Ishikawa (cell line): ENCODE measurements around the gene NCOA7.

Experiments
- CEBPB ChIP-seq: IDR thresholded peaks from 2 replicates; pipeline ENCODE4 v1.6.1; 2012
- CREB1 ChIP-seq: IDR thresholded peaks from 2 replicates; pipeline ENCODE4 v1.6.1; 2012; ENCODE audit warnings: low read depth
- EGR1 ChIP-seq: IDR thresholded peaks from 2 replicates; pipeline ENCODE4 v1.6.1; 2012
- EP300 ChIP-seq: IDR thresholded peaks from 2 replicates; pipeline ENCODE4 v1.6.1; 2012; ENCODE audit warnings: borderline replicate concordance
- FOXM1 ChIP-seq: IDR thresholded peaks from 2 replicates; pipeline ENCODE4 v1.6.1; 2012; ENCODE audit warnings: low read depth, borderline replicate concordance
- NFIC ChIP-seq: IDR thresholded peaks from 2 replicates; pipeline ENCODE4 v1.6.1; 2012
- RAD21 ChIP-seq: IDR thresholded peaks from 2 replicates; pipeline ENCODE4 v1.6.1; 2012; ENCODE audit warnings: low read depth
- TAF1 ChIP-seq: IDR thresholded peaks from 2 replicates; pipeline ENCODE4 v1.6.1; 2012; ENCODE audit warnings: low read depth, mild to moderate bottlenecking
- TCF12 ChIP-seq: IDR thresholded peaks from 2 replicates; pipeline ENCODE4 v1.6.1; 2012; ENCODE audit warnings: low read depth
- TEAD4 ChIP-seq: IDR thresholded peaks from 2 replicates; pipeline ENCODE4 v1.6.1; 2012
- YY1 ChIP-seq: IDR thresholded peaks from 2 replicates; pipeline ENCODE4 v1.6.1; 2012; ENCODE audit warnings: low read depth
- ZBTB7A ChIP-seq: IDR thresholded peaks from 2 replicates; pipeline ENCODE4 v1.6.1; 2012; ENCODE audit warnings: low read depth
- TF ChIP-seq, protein P1 (sequence below): IDR thresholded peaks from 2 replicates; pipeline ENCODE4 v1.6.1; 2012
- TF ChIP-seq, protein P2 (sequence below): IDR thresholded peaks from 2 replicates; pipeline ENCODE4 v1.6.1; 2012; ENCODE audit warnings: low read depth, mild to moderate bottlenecking
- TF ChIP-seq, protein P3 (sequence below): IDR thresholded peaks from 2 replicates; pipeline ENCODE4 v1.6.1; 2012

NCOA7 gene

DNA sequence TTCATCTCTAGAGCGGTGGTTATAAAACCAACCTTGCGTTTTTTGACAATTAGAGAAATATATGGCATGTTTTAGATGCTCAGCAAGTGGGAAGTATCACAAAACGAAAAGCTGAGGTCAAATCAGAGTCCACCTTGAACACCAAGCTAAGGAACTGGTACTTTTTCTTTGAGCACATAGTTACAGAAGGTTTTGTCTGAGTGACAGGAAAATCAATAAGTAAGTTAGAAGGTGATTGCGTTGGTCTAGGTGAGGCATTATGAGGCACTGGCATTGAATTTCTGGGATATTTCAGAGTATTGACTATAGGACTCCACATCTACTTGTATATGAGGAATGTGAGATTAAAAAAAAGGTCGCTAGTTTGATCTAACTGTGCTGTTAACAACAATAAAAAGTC is 165.2 kb downstream of the NCOA7 start:
- TF ChIP-seq EGR1 (no peak), FOXM1 (no peak), TEAD4 (no peak), CREB1 (no peak), TCF12 (no peak), ZBTB7A (no peak), NFIC (no peak), TAF1 (no peak), RAD21 (no peak), CEBPB (no peak), YY1 (no peak), EP300 (no peak)
- TF ChIP-seq, protein P1, sequence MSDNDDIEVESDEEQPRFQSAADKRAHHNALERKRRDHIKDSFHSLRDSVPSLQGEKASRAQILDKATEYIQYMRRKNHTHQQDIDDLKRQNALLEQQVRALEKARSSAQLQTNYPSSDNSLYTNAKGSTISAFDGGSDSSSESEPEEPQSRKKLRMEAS: no peak
- TF ChIP-seq, protein P2, sequence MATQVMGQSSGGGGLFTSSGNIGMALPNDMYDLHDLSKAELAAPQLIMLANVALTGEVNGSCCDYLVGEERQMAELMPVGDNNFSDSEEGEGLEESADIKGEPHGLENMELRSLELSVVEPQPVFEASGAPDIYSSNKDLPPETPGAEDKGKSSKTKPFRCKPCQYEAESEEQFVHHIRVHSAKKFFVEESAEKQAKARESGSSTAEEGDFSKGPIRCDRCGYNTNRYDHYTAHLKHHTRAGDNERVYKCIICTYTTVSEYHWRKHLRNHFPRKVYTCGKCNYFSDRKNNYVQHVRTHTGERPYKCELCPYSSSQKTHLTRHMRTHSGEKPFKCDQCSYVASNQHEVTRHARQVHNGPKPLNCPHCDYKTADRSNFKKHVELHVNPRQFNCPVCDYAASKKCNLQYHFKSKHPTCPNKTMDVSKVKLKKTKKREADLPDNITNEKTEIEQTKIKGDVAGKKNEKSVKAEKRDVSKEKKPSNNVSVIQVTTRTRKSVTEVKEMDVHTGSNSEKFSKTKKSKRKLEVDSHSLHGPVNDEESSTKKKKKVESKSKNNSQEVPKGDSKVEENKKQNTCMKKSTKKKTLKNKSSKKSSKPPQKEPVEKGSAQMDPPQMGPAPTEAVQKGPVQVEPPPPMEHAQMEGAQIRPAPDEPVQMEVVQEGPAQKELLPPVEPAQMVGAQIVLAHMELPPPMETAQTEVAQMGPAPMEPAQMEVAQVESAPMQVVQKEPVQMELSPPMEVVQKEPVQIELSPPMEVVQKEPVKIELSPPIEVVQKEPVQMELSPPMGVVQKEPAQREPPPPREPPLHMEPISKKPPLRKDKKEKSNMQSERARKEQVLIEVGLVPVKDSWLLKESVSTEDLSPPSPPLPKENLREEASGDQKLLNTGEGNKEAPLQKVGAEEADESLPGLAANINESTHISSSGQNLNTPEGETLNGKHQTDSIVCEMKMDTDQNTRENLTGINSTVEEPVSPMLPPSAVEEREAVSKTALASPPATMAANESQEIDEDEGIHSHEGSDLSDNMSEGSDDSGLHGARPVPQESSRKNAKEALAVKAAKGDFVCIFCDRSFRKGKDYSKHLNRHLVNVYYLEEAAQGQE: no peak
- TF ChIP-seq, protein P3, sequence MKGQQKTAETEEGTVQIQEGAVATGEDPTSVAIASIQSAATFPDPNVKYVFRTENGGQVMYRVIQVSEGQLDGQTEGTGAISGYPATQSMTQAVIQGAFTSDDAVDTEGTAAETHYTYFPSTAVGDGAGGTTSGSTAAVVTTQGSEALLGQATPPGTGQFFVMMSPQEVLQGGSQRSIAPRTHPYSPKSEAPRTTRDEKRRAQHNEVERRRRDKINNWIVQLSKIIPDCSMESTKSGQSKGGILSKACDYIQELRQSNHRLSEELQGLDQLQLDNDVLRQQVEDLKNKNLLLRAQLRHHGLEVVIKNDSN: no peak

DNA sequence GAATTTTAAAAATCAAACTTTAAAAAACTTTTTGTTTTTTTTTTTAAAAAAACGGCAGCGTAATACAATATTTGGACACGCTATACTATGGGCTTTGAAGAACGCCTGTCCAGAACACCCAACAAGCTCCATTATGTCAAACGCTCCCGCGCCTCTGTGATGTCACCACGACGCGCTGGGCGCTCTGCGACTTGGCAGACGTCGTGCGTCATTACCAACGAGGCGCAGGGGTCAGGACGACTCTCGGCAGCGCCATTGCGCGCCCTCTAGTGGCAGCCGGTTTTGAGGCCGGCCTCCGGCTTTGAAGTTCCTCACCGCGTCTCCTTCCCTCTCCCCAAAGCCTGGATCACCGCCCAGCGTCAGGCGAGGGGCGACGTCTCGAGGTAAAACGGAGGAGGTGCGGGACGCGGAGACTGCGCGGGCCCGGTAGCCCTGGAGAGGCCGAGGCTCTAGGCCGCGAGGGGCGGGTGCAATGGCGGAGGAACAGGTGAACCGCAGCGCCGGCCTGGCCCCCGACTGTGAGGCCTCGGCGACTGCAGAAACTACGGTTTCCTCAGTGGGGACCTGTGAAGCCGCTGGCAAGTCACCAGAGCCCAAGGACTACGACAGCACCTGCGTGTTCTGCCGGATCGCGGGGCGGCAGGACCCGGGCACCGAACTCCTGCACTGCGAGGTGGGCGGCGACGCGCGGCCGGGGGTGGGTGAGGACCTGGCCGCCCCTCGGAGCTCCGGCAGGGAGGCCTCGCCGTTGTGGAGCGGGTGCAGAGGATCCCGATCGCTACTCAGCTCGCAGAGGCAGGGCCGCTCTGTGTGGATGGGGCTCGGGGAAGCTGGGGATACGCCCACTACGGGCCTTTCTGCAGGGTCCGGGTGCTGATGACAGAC is 166.0 kb downstream of the NCOA7 start, which contains the start of gene HINT3:
TSS of gene HINT3 (plus strand) at position 265 of the 885 bp plus-strand sequence. CDS start at position 473, 208 bp downstream.
- TF ChIP-seq NFIC: peak; percentile 24; the same call in 1 of the 2 replicates
- 0 out of 2 replicates have a peak, but pooled peaks have one; percentile 69 for TF ChIP-seq TCF12
- peak; percentile 97 for TF ChIP-seq CREB1
- TF ChIP-seq, protein P3: peak; percentile 25; the same call in 1 of the 2 replicates
- no peak for TF ChIP-seq EP300
- no peak; the same call in 1 of the 2 replicates for TF ChIP-seq TEAD4
- peak; percentile 74 for TF ChIP-seq YY1
- TF ChIP-seq CEBPB: no peak
- TF ChIP-seq FOXM1: no peak
- TF ChIP-seq ZBTB7A: peak; percentile 29
- TF ChIP-seq, protein P2: no peak
- TF ChIP-seq EGR1: peak; percentile 3; the same call in 1 of the 2 replicates
- peak; percentile 59 for TF ChIP-seq RAD21
- peak; percentile 74 for TF ChIP-seq TAF1
- TF ChIP-seq, protein P1: peak; percentile 79

DNA sequence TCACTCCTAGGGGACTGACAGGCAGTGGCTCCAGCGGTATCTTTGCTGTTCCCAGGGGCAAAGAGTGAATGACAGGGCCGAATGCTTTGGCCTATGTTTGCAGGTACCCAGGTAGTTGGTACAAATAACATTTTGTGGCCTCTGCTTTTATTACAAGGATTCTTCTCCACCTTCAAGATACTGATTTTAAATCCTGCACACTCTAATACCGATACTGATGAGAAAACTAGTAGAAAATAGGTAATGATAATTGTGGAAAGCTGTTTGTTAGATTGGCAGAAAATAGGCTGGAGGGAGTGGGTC is 166.6 kb downstream of the NCOA7 start:
- TF ChIP-seq TAF1 (no peak), TCF12 (no peak), NFIC (no peak), YY1 (no peak)
- TF ChIP-seq, protein P1: no peak
- TF ChIP-seq, protein P2: no peak

DNA sequence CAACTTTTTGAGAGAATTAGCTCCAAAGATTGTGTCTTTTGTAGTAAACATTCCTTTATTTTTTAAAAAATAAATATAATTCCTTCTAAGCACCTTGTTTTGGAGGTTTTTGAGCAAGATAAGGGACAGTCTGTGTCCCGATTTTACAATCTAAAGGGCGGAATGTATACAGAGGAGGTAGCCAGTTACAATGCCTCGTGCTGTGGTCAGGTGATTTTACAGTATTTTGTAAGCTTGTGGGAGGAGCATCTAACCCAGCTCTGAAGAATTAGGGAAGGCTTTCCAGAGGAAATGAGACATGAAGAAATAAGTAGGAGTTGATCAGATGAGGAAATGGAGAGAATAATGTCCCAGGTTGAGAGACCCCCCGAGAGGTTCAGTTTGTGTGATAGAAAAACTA is 167.1 kb downstream of the NCOA7 start:
- TF ChIP-seq CEBPB: no peak
- TF ChIP-seq, protein P3: peak; percentile 72
